Measurements from ENCODE around the gene STN1.

DNA sequence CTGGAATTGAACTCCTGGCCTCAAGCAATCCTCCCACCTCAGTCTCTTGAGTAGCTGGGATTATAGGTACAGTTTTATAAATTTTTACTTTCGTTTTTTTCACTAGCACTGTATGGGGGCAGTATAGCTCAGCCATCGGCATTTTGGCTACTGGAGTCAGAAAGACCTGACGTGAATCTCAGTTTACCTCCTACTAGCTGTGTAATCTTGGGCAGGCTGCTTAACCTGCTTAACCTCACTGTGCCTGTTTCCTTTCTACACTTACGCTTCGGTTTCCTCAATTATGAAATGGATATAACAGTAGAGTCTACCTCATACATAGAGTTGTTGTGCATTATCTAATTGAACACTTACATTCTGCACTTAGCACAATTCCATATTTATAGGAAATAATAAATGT lies 16.7 kb downstream of the STN1 start:
- TF ChIP-seq POLR2AphosphoS5 (IDR thresholded peaks at IDR 0.05; ENCODE audit: low read depth, low read length) (no peak), FOSL1 (IDR thresholded peaks at IDR 0.05; ENCODE audit: insufficient read depth, low read depth, low read length) (no peak), EP300 (IDR thresholded peaks at IDR 0.05; ENCODE audit: borderline replicate concordance in 1 of 2, low read depth in 2 of 2, low read length in 2 of 2) (no peak), MAFK (IDR thresholded peaks at IDR 0.05; ENCODE audit: low read depth, low read length) (no peak), CHD1 (IDR thresholded peaks at IDR 0.05; ENCODE audit: low read depth, low read length) (no peak), GABPA (IDR thresholded peaks at IDR 0.05; ENCODE audit: borderline replicate concordance, insufficient read depth, low read length) (no peak)
- TF ChIP-seq, protein P1, sequence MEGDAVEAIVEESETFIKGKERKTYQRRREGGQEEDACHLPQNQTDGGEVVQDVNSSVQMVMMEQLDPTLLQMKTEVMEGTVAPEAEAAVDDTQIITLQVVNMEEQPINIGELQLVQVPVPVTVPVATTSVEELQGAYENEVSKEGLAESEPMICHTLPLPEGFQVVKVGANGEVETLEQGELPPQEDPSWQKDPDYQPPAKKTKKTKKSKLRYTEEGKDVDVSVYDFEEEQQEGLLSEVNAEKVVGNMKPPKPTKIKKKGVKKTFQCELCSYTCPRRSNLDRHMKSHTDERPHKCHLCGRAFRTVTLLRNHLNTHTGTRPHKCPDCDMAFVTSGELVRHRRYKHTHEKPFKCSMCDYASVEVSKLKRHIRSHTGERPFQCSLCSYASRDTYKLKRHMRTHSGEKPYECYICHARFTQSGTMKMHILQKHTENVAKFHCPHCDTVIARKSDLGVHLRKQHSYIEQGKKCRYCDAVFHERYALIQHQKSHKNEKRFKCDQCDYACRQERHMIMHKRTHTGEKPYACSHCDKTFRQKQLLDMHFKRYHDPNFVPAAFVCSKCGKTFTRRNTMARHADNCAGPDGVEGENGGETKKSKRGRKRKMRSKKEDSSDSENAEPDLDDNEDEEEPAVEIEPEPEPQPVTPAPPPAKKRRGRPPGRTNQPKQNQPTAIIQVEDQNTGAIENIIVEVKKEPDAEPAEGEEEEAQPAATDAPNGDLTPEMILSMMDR (IDR thresholded peaks at IDR 0.05; ENCODE audit: control extremely low read depth in 1 of 3, insufficient read depth in 1 of 3, low read depth in 1 of 3, low read length in 3 of 3) = no peak

Data from H1 (cell line).